Measurements from ENCODE around the gene SQOR. TPM values are rescaled to one million over a fixed set of nuclear protein-coding genes. Genes with fewer than 3 reads are reported as not detected.

The SQOR gene
- total RNA-seq, 5 donors from 2014 or later (not counting 1 experiment from before 2014, with no cell fraction given): 29.5 to 43.0 (median 33.4) TPM

DNA sequence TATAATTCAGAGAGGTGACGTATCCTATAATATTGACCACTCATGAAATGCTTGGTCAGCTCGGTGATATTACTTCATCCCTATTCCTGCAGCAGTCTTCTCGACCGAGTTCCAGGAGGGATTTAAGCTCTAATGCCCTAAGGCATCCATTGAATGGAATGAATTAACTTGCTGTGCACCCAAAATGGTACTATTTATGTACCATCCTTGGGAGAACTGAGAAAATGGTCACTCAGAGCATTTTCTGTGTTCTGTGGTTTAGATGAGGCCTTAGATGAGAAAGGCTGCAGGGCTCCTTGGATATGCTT is 47.0 kb upstream of the SQOR start:
- H3K4me3 Mint-ChIP-seq: peak overlapping the region; percentile 96 to 100 (median 100)
- Histone ChIP-seq H3K4me3 (ENCODE audit: control insufficient read depth in 1 of 2, extremely low read depth in 1 of 2, low read length in 1 of 2) (peak overlapping the region; percentile 78 to 89), H3K27me3 (replicated peaks in 1 of 2; ENCODE audit: control insufficient read depth in 2 of 2, extremely low read depth in 1 of 2, insufficient read depth in 2 of 2, low read length in 1 of 2) (no peaks in the 10 kb centered on the region), H3K9me3 (no peaks in the 10 kb centered on the region), H3K27ac (ENCODE audit: low read length) (peak overlapping the region; percentile 97), H3K4me1 (ENCODE audit: control insufficient read depth in 1 of 2, extremely low read depth in 1 of 2, insufficient read depth in 2 of 2, low read length in 2 of 2) (peaks cover 21 to 27% of the 10 kb centered on the region in 2 experiments), H3K36me3 (ENCODE audit: control insufficient read depth in 2 of 2, extremely low read depth in 1 of 2, insufficient read depth in 1 of 2, low read length in 1 of 2) (peaks cover 0 to 10% of the 10 kb centered on the region in 2 donors)
- no peaks in the 10 kb centered on the region for H3K27me3 Mint-ChIP-seq
- WGBS (ENCODE audit: insufficient coverage): 0% methylated on average over 3 of the region's 4 CpGs
- ATAC-seq (replicated peaks in 1 of 4) (no peak), DNase-seq (no peak)
- no peaks in the 10 kb centered on the region for H3K9me3 Mint-ChIP-seq
- ChIA-PET CTCF (interaction anchor here (0.7 to 2.4 kb wide), 10 partner anchors 15 to 470 kb away, joined by 3 to 16 read pairs (median 4); no protein-coding TSS in a partner anchor), POLR2A (interaction anchor here (0.6 to 2.8 kb wide), 5 partner anchors 19 to 388 kb away, joined by 3 to 8 read pairs (median 4); partner anchors contain the start of gene SQOR (in 1 of the 2))
- H3K27ac Mint-ChIP-seq: peak overlapping the region; percentile 100
- peaks cover 4% of the 10 kb centered on the region for H3K36me3 Mint-ChIP-seq
- H3K4me1 Mint-ChIP-seq: peaks cover 36 to 56% (median 54%) of the 10 kb centered on the region in 3 donors

DNA sequence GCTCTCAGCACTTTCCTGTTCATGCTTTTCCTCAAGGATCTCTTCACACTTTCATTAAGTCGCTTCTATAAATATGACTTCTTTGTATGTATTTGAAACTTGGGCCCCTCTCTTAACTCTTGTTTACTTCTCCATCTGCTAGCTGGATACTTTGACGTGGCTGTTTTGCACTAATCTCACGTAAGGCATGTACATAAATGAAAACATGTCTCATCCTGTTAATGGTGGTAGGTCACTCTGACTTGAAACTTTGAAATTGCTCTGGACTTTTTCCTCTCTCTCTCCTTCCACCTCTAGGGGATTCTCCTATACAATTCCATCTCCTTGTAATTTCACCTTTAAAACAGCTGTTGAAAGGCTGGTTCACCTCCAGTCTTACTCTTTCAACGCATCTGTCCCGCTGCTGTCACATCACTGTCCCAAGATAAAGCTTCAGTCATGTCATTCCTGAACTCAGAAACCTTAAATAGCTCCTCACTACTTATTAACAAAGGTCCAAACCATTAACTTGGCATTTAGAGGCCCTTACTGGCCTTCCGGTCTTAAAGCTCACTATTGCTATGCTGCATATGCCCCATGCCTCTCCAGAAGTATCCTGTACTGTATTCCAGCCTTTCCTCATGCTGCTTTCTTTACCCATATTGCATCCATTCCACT is 46.5 kb upstream of the SQOR start:
- 88% methylated on average over 3 of the region's 6 CpGs for WGBS (ENCODE audit: insufficient coverage)
- peak overlapping the region; percentile 97 for H3K27ac ChIP-seq (ENCODE audit: low read length)
- Mint-ChIP-seq H3K27ac (peak overlapping the region; percentile 100), H3K4me1 (peaks cover 36 to 57% (median 55%) of the 10 kb centered on the region in 3 donors), H3K36me3 (peaks cover 5% of the 10 kb centered on the region), H3K9me3 (no peaks in the 10 kb centered on the region), H3K4me3 (peak overlapping the region; percentile 96 to 100 (median 100)), H3K27me3 (no peaks in the 10 kb centered on the region)
- peak in 1 of 35 experiments; percentile 12 for DNase-seq
- H3K27me3 ChIP-seq (replicated peaks in 1 of 2; ENCODE audit: control insufficient read depth in 2 of 2, extremely low read depth in 1 of 2, insufficient read depth in 2 of 2, low read length in 1 of 2): no peaks in the 10 kb centered on the region
- H3K4me1 ChIP-seq (ENCODE audit: control insufficient read depth in 1 of 2, extremely low read depth in 1 of 2, insufficient read depth in 2 of 2, low read length in 2 of 2): peaks cover 21 to 27% of the 10 kb centered on the region in 2 experiments
- ChIA-PET POLR2A (interaction anchor here (0.6 to 2.8 kb wide), 5 partner anchors 19 to 186 kb away, joined by 3 to 8 read pairs (median 3); partner anchors contain the start of gene SQOR (in 1 of the 2)), CTCF (interaction anchor here (0.6 to 2.4 kb wide), 10 partner anchors 15 to 470 kb away, joined by 3 to 16 read pairs (median 4); no protein-coding TSS in a partner anchor)
- no peaks in the 10 kb centered on the region for H3K9me3 ChIP-seq
- peak overlapping the region; percentile 78 to 89 for H3K4me3 ChIP-seq (ENCODE audit: control insufficient read depth in 1 of 2, extremely low read depth in 1 of 2, low read length in 1 of 2)
- H3K36me3 ChIP-seq (ENCODE audit: control insufficient read depth in 2 of 2, extremely low read depth in 1 of 2, insufficient read depth in 1 of 2, low read length in 1 of 2): peaks cover 0 to 13% of the 10 kb centered on the region in 2 donors
- ATAC-seq (replicated peaks in 1 of 4): no peak

DNA sequence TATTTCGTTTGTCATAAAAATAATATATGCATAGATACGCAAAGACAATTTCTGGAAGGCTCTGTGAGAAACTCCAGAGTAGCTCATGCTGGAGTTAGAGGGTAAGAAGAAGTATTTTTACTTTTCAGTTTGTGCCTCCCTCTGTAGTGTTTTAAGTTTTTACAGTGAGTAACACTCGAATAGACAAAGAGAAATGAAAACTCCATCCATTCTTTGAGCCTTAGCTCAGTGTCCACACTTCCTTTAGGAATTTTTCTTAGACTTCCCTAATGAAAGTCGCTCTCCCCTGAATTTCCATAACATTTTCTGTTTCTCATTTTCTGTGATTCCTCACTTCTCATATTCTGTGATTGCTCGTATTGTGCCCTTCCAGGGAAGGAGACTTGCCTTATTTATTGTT is 45.6 kb upstream of the SQOR start:
- DNase-seq (no peak), ATAC-seq (replicated peaks in 1 of 4) (no peak)
- H3K9me3 Mint-ChIP-seq: no peaks in the 10 kb centered on the region
- no peak overlapping the region for H3K27ac ChIP-seq (ENCODE audit: low read length)
- H3K4me1 ChIP-seq (ENCODE audit: control insufficient read depth in 1 of 2, extremely low read depth in 1 of 2, insufficient read depth in 2 of 2, low read length in 2 of 2): peaks cover 21 to 27% of the 10 kb centered on the region in 2 experiments
- H3K27ac Mint-ChIP-seq: no peak overlapping the region
- H3K36me3 ChIP-seq (ENCODE audit: control insufficient read depth in 2 of 2, extremely low read depth in 1 of 2, insufficient read depth in 1 of 2, low read length in 1 of 2): peaks cover 0 to 14% of the 10 kb centered on the region in 2 donors
- ChIA-PET CTCF (interaction anchor here in 1 of 2 donors (0.6 to 0.9 kb wide), 3 partner anchors 14 to 58 kb away, joined by 3 to 4 read pairs (median 4); no protein-coding TSS in a partner anchor), POLR2A (no interaction called here)
- 86% methylated on average over 1 of the region's 5 CpGs for whole genome bisulfite sequencing (ENCODE audit: insufficient coverage)
- no peaks in the 10 kb centered on the region for H3K27me3 Mint-ChIP-seq
- H3K4me3 Mint-ChIP-seq: peak overlapping the region; percentile 96 to 100 (median 100)
- H3K4me3 ChIP-seq (ENCODE audit: control insufficient read depth in 1 of 2, extremely low read depth in 1 of 2, low read length in 1 of 2): no peak overlapping the region
- peaks cover 41 to 62% (median 59%) of the 10 kb centered on the region in 3 donors for H3K4me1 Mint-ChIP-seq
- H3K9me3 ChIP-seq: no peaks in the 10 kb centered on the region
- H3K36me3 Mint-ChIP-seq: peaks cover 12% of the 10 kb centered on the region
- no peaks in the 10 kb centered on the region for H3K27me3 ChIP-seq (replicated peaks in 1 of 2; ENCODE audit: control insufficient read depth in 2 of 2, extremely low read depth in 1 of 2, insufficient read depth in 2 of 2, low read length in 1 of 2)

DNA sequence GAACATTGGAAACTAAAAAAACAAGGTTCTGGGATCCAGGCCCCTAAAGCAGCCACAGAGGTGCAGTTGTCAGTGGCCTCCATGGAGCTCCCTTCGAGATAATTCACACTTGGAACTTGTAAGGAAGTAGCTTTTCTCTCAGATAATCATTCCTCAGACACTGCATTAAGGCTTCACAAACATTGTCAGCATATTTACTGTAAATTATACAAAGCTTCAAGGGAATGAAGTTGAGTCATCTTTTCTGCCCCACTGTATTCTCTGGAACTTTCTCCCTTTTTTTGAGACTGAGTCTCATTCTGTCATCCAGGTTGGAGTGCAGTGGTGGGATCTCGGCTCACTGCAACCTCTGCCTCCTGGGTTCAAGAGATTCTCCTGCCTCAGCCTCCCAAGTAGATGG is 40.5 kb upstream of the SQOR start:
- no CpG with 5 or more reads among the region's 2 CpGs for WGBS (ENCODE audit: insufficient coverage)
- no peak overlapping the region for H3K27ac ChIP-seq (ENCODE audit: low read length)
- peaks cover 20 to 34% (median 32%) of the 10 kb centered on the region in 3 donors for H3K4me1 Mint-ChIP-seq
- no peaks in the 10 kb centered on the region for H3K27me3 Mint-ChIP-seq
- H3K36me3 ChIP-seq (ENCODE audit: control insufficient read depth in 2 of 2, extremely low read depth in 1 of 2, insufficient read depth in 1 of 2, low read length in 1 of 2): peaks cover 6 to 18% of the 10 kb centered on the region in 2 donors
- ChIA-PET POLR2A (interaction anchor here in 1 of 2 donors (0.5 kb wide), 1 partner anchor 43 kb away, joined by 3 read pairs; no protein-coding TSS in a partner anchor), CTCF (interaction anchor here (0.7 to 1.1 kb wide), 6 partner anchors 13 to 194 kb away, joined by 3 to 5 read pairs (median 3); no protein-coding TSS in a partner anchor)
- no peaks in the 10 kb centered on the region for H3K9me3 Mint-ChIP-seq
- H3K27ac Mint-ChIP-seq: no peak overlapping the region
- no peaks in the 10 kb centered on the region for H3K27me3 ChIP-seq (replicated peaks in 1 of 2; ENCODE audit: control insufficient read depth in 2 of 2, extremely low read depth in 1 of 2, insufficient read depth in 2 of 2, low read length in 1 of 2)
- no peaks in the 10 kb centered on the region for H3K9me3 ChIP-seq
- no peak overlapping the region for H3K4me3 ChIP-seq (ENCODE audit: control insufficient read depth in 1 of 2, extremely low read depth in 1 of 2, low read length in 1 of 2)
- no peak for DNase-seq
- peaks cover 30% of the 10 kb centered on the region for H3K36me3 Mint-ChIP-seq
- no peak overlapping the region for H3K4me3 Mint-ChIP-seq
- ATAC-seq (replicated peaks in 1 of 4): no peak
- H3K4me1 ChIP-seq (ENCODE audit: control insufficient read depth in 1 of 2, extremely low read depth in 1 of 2, insufficient read depth in 2 of 2, low read length in 2 of 2): peaks cover 0 to 4% of the 10 kb centered on the region in 2 experiments

DNA sequence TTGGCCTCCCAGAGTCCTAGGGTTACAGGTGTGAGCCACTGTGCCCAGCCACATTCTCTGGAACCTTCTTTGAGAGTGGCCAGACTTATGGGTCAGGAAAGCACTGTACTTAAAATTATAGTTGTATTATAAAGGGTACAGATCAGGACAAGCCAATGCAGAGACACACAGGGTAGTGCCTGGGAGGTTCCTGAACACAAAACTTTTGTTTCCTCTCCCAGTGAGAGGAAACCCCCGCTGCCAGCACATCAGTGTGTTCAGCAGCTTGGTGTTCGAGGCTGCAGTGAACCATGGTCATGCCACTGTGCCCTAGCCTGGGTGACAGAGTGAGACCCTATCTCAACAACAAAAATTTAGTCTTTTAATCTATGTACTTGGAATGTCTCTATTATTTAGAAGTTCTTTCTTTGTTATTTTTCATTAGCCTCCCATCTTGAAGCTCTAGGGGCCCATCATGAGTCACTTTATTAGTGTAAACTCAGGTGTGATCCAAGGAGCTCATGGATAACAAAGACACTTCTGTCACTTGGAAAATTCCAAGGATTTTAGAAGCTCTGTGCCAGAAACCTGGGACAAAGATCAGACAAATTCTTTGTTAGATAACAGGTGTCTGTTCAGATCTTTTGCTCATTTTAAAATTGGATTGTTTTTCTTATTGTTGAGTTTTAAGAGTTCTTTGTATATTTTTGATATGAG is 39.8 kb upstream of the SQOR start:
- H3K9me3 ChIP-seq: no peaks in the 10 kb centered on the region
- H3K4me1 ChIP-seq (ENCODE audit: control insufficient read depth in 1 of 2, extremely low read depth in 1 of 2, insufficient read depth in 2 of 2, low read length in 2 of 2): peaks cover 0 to 2% of the 10 kb centered on the region in 2 experiments
- Mint-ChIP-seq H3K36me3 (peaks cover 30% of the 10 kb centered on the region), H3K27ac (no peak overlapping the region), H3K4me1 (peaks cover 14 to 29% (median 28%) of the 10 kb centered on the region in 3 donors), H3K27me3 (no peaks in the 10 kb centered on the region), H3K9me3 (no peaks in the 10 kb centered on the region), H3K4me3 (no peak overlapping the region)
- no peak overlapping the region for H3K4me3 ChIP-seq (ENCODE audit: control insufficient read depth in 1 of 2, extremely low read depth in 1 of 2, low read length in 1 of 2)
- DNase-seq: no peak
- H3K36me3 ChIP-seq (ENCODE audit: control insufficient read depth in 2 of 2, extremely low read depth in 1 of 2, insufficient read depth in 1 of 2, low read length in 1 of 2): peaks cover 6 to 18% of the 10 kb centered on the region in 2 donors
- H3K27me3 ChIP-seq (replicated peaks in 1 of 2; ENCODE audit: control insufficient read depth in 2 of 2, extremely low read depth in 1 of 2, insufficient read depth in 2 of 2, low read length in 1 of 2): no peaks in the 10 kb centered on the region
- no peak for ATAC-seq (replicated peaks in 1 of 4)
- WGBS (ENCODE audit: insufficient coverage): no CpG with 5 or more reads among the region's 2 CpGs
- no peak overlapping the region for H3K27ac ChIP-seq (ENCODE audit: low read length)
- ChIA-PET POLR2A (interaction anchor here in 1 of 2 donors (0.6 kb wide), 1 partner anchor 8 kb away, joined by 3 read pairs; no protein-coding TSS in a partner anchor), CTCF (interaction anchor here (0.7 to 1.2 kb wide), 5 partner anchors 11 to 43 kb away, joined by 3 to 5 read pairs (median 3); no protein-coding TSS in a partner anchor)

DNA sequence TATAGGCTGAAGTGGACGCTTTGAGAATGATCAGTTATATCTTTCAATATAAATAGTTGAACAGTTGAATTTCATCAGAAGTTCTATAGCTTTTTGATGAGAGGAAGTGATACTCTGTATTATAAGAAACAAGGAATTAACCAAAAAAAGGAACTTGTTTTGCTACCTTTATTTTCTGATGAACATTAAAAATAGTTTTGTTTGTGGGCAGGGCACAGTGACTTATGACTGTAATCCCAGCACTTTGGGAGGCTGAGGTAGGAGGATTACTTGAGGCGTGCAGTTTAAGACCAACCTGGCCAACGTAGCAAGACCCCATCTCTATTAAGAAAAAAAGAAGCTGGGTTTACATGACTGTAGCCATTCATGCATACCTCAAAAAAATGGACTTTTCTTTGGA is 30.9 kb upstream of the SQOR start:
- H3K36me3 Mint-ChIP-seq: peaks cover 18% of the 10 kb centered on the region

More for the DNA sequence above, 30.9 kb upstream of the SQOR start:
- ChIA-PET POLR2A (interaction anchor here (0.7 to 2.8 kb wide), 3 partner anchors 10 to 191 kb away, joined by 3 to 13 read pairs (median 3); partner anchors contain the start of gene BLOC1S6 (in 1 of the 2)), CTCF (interaction anchor here in 1 of 2 donors (1.0 kb wide), 1 partner anchor 189 kb away, joined by 5 read pairs; no protein-coding TSS in a partner anchor)
- Histone ChIP-seq H3K36me3 (ENCODE audit: control insufficient read depth in 2 of 2, extremely low read depth in 1 of 2, insufficient read depth in 1 of 2, low read length in 1 of 2) (peaks cover 0 to 28% of the 10 kb centered on the region in 2 donors), H3K4me3 (ENCODE audit: control insufficient read depth in 1 of 2, extremely low read depth in 1 of 2, low read length in 1 of 2) (no peak overlapping the region), H3K27ac (ENCODE audit: low read length) (no peak overlapping the region), H3K27me3 (replicated peaks in 1 of 2; ENCODE audit: control insufficient read depth in 2 of 2, extremely low read depth in 1 of 2, insufficient read depth in 2 of 2, low read length in 1 of 2) (no peaks in the 10 kb centered on the region), H3K4me1 (ENCODE audit: control insufficient read depth in 1 of 2, extremely low read depth in 1 of 2, insufficient read depth in 2 of 2, low read length in 2 of 2) (no peaks in the 10 kb centered on the region), H3K9me3 (no peaks in the 10 kb centered on the region)
- ATAC-seq (replicated peaks in 1 of 4) (no peak), DNase-seq (no peak)
- no peak overlapping the region for H3K4me3 Mint-ChIP-seq
- H3K9me3 Mint-ChIP-seq: no peaks in the 10 kb centered on the region
- H3K27ac Mint-ChIP-seq: no peak overlapping the region
- H3K27me3 Mint-ChIP-seq: no peaks in the 10 kb centered on the region
- WGBS (ENCODE audit: insufficient coverage): no CpG with 5 or more reads among the region's 3 CpGs
- peaks cover 6 to 18% (median 13%) of the 10 kb centered on the region in 3 donors for H3K4me1 Mint-ChIP-seq
